Measurements from ENCODE around the gene ACCSL. TPM values are rescaled to one million over a fixed set of nuclear protein-coding genes. Genes with fewer than 3 reads are reported as not detected.

The ACCSL gene
- total and polyA plus RNA-seq, 9 donors = 0.04 TPM; not detected in 8

GRCh38 chr11:44032299-44033085, 15.3 kb upstream of the ACCSL start:
- H3K27ac ChIP-seq (ENCODE audit: low read length) = peak overlapping the region; percentile 22
- no peaks in the 10 kb centered on the region for H3K36me3 ChIP-seq (ENCODE audit: control insufficient read depth, insufficient read depth, low read length)
- H3K4me3 ChIP-seq (ENCODE audit: low read length) = no peak overlapping the region
- DNase-seq = peak; percentile 54
- 68% methylated on average over 14 of the region's 15 CpGs for WGBS (ENCODE audit: insufficient coverage)
- no peaks in the 10 kb centered on the region for H3K9me3 ChIP-seq (replicated peaks; ENCODE audit: control insufficient read depth, low read depth, low read length)
- peaks cover 49% of the 10 kb centered on the region for H3K4me1 ChIP-seq (ENCODE audit: control insufficient read depth, insufficient read depth, low read length)
- peaks cover 3% of the 10 kb centered on the region for H3K27me3 ChIP-seq (ENCODE audit: control insufficient read depth, insufficient read depth, low read length)

GRCh38 chr11:44033411-44033850, 14.3 kb upstream of the ACCSL start:
- Histone ChIP-seq H3K9me3 (replicated peaks; ENCODE audit: control insufficient read depth, low read depth, low read length) (no peaks in the 10 kb centered on the region), H3K27me3 (ENCODE audit: control insufficient read depth, insufficient read depth, low read length) (peaks cover 3% of the 10 kb centered on the region), H3K4me1 (ENCODE audit: control insufficient read depth, insufficient read depth, low read length) (peaks cover 49% of the 10 kb centered on the region), H3K36me3 (ENCODE audit: control insufficient read depth, insufficient read depth, low read length) (no peaks in the 10 kb centered on the region), H3K27ac (ENCODE audit: low read length) (peak overlapping the region; percentile 35), H3K4me3 (ENCODE audit: low read length) (no peak overlapping the region)
- DNase-seq = no peak
- 74% methylated on average over 2 of the region's 3 CpGs for WGBS (ENCODE audit: insufficient coverage)

- Histone ChIP-seq H3K9me3 (replicated peaks; ENCODE audit: control insufficient read depth, low read depth, low read length) (no peaks in the 10 kb centered on the region), H3K27me3 (ENCODE audit: control insufficient read depth, insufficient read depth, low read length) (peaks cover 3% of the 10 kb centered on the region), H3K4me1 (ENCODE audit: control insufficient read depth, insufficient read depth, low read length) (peaks cover 49% of the 10 kb centered on the region), H3K36me3 (ENCODE audit: control insufficient read depth, insufficient read depth, low read length) (no peaks in the 10 kb centered on the region), H3K27ac (ENCODE audit: low read length) (no peak overlapping the region), H3K4me3 (ENCODE audit: low read length) (no peak overlapping the region)
- no CpG with 5 or more reads among the region's 3 CpGs for WGBS (ENCODE audit: insufficient coverage)
- no peak for DNase-seq
These were observed 13.9 kb upstream of the ACCSL start for GRCh38 chr11:44033856-44034255.

DNA sequence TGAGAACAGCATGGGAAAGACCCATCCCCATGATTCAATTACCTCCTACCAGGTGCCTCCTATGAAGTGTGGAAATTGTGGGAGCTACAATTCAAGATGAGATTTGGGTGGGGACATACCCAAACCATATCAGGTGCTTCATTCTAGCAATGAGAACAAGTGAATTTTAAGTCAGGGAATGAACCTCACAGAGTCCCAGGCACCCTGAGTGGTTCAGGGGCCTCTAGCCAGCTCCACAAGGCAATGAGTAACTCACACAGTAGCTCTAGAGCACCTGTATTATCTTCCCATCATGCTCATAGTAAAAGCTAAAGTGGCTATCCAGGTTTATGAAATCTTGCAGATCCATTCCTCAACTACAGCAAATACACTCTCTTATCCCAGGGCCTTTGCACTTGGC, 13.1 kb upstream of the ACCSL start:
- H3K4me1 ChIP-seq (ENCODE audit: control insufficient read depth, insufficient read depth, low read length) = peaks cover 42% of the 10 kb centered on the region
- no peaks in the 10 kb centered on the region for H3K9me3 ChIP-seq (replicated peaks; ENCODE audit: control insufficient read depth, low read depth, low read length)
- no peaks in the 10 kb centered on the region for H3K36me3 ChIP-seq (ENCODE audit: control insufficient read depth, insufficient read depth, low read length)
- H3K4me3 ChIP-seq (ENCODE audit: low read length) = no peak overlapping the region
- H3K27ac ChIP-seq (ENCODE audit: low read length) = no peak overlapping the region
- DNase-seq = no peak
- no peaks in the 10 kb centered on the region for H3K27me3 ChIP-seq (ENCODE audit: control insufficient read depth, insufficient read depth, low read length)

GRCh38 chr11:44036811-44037657, 10.7 kb upstream of the ACCSL start:
- Histone ChIP-seq H3K4me3 (ENCODE audit: low read length) (no peak overlapping the region), H3K9me3 (replicated peaks; ENCODE audit: control insufficient read depth, low read depth, low read length) (no peaks in the 10 kb centered on the region), H3K27me3 (ENCODE audit: control insufficient read depth, insufficient read depth, low read length) (no peaks in the 10 kb centered on the region), H3K27ac (ENCODE audit: low read length) (no peak overlapping the region), H3K4me1 (ENCODE audit: control insufficient read depth, insufficient read depth, low read length) (peaks cover 23% of the 10 kb centered on the region), H3K36me3 (ENCODE audit: control insufficient read depth, insufficient read depth, low read length) (no peaks in the 10 kb centered on the region)
- 7% methylated on average over 7 of the region's 12 CpGs for WGBS (ENCODE audit: insufficient coverage)
- peak; percentile 93 for DNase-seq

GRCh38 chr11:44037658-44037998, 10.2 kb upstream of the ACCSL start:
- H3K36me3 ChIP-seq (ENCODE audit: control insufficient read depth, insufficient read depth, low read length) = no peaks in the 10 kb centered on the region
- H3K4me1 ChIP-seq (ENCODE audit: control insufficient read depth, insufficient read depth, low read length) = peaks cover 17% of the 10 kb centered on the region
- no CpG with 5 or more reads among the region's 2 CpGs for WGBS (ENCODE audit: insufficient coverage)
- H3K4me3 ChIP-seq (ENCODE audit: low read length) = no peak overlapping the region
- no peaks in the 10 kb centered on the region for H3K27me3 ChIP-seq (ENCODE audit: control insufficient read depth, insufficient read depth, low read length)
- H3K27ac ChIP-seq (ENCODE audit: low read length) = no peak overlapping the region
- no peak for DNase-seq
- no peaks in the 10 kb centered on the region for H3K9me3 ChIP-seq (replicated peaks; ENCODE audit: control insufficient read depth, low read depth, low read length)

DNA sequence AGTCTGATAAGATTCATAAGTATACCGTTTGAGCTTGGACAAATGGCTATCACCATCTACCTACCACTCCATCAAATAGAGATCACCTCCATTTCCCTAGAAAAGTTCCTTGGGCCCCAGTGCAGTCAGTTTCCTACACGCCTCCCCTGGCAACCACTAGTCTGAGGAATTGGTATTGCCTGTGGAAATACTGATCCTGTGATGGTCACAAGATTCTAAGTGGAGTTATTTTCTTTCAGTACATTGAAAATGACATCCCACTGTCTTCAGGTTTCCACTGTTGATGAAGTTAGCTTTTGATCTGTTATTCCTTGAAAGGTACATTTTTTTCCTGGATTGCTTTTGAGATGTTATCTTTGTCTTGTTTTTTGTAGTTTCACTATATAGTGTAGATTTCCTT, 4.6 kb upstream of the ACCSL start:
- Histone ChIP-seq H3K27ac (ENCODE audit: low read length) (no peak overlapping the region), H3K4me1 (ENCODE audit: control insufficient read depth, insufficient read depth, low read length) (no peaks in the 10 kb centered on the region), H3K9me3 (replicated peaks; ENCODE audit: control insufficient read depth, low read depth, low read length) (no peaks in the 10 kb centered on the region), H3K4me3 (ENCODE audit: low read length) (no peak overlapping the region), H3K36me3 (ENCODE audit: control insufficient read depth, insufficient read depth, low read length) (no peaks in the 10 kb centered on the region), H3K27me3 (ENCODE audit: control insufficient read depth, insufficient read depth, low read length) (peaks cover 7% of the 10 kb centered on the region)
- no peak for DNase-seq
- no CpG with 5 or more reads among the region's 2 CpGs for WGBS (ENCODE audit: insufficient coverage)

DNA sequence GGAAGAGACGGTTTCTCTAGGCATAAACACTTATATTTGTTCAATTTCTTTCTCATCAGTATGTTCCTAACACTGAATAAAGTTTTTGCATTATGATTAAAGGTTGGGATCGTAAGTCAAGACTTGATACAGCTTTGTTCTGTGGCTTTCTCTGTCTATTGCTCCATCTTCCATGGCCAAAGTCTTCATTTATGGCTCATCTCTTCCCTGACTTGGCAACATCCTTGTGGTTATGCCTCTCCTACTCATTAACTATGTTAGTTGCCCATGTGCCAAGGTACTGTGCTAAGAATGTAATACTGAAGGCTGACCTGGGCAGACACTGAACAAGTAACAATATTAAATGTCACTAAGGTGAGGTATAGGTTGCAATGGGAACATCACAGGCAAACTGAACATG, 1.6 kb upstream of the ACCSL start:
- Histone ChIP-seq H3K36me3 (ENCODE audit: control insufficient read depth, insufficient read depth, low read length) (no peaks in the 10 kb centered on the region), H3K27me3 (ENCODE audit: control insufficient read depth, insufficient read depth, low read length) (peaks cover 9% of the 10 kb centered on the region), H3K4me3 (ENCODE audit: low read length) (no peak overlapping the region), H3K4me1 (ENCODE audit: control insufficient read depth, insufficient read depth, low read length) (no peaks in the 10 kb centered on the region), H3K9me3 (replicated peaks; ENCODE audit: control insufficient read depth, low read depth, low read length) (no peaks in the 10 kb centered on the region), H3K27ac (ENCODE audit: low read length) (no peak overlapping the region)
- no peak for DNase-seq
- WGBS (ENCODE audit: insufficient coverage) = no CpG with 5 or more reads among the region's 2 CpGs

DNA sequence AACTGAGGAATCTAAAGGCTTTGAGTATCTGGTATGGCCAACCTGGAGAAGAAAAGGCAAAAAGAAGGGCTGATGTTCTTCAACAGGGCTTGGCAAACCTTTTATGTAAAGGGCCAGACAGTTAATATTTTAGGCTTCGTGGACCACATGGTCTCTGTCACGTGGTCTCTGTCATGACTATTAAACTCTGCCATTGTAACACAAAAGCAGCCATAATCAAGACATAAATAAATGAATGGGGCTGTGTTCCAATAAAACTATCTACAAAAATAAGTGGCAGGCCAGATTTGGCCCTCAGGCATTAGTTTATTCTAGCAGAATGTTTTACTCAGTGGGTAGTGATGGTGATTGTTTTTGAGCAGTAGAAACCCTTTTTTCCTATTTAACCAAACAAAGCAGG, 483 bp upstream of the ACCSL start:
- H3K36me3 ChIP-seq (ENCODE audit: control insufficient read depth, insufficient read depth, low read length) = no peaks in the 10 kb centered on the region
- H3K4me1 ChIP-seq (ENCODE audit: control insufficient read depth, insufficient read depth, low read length) = no peaks in the 10 kb centered on the region
- H3K27me3 ChIP-seq (ENCODE audit: control insufficient read depth, insufficient read depth, low read length) = peaks cover 9% of the 10 kb centered on the region
- no peak overlapping the region for H3K27ac ChIP-seq (ENCODE audit: low read length)
- DNase-seq = no peak
- WGBS (ENCODE audit: insufficient coverage) = no CpG with 5 or more reads among the region's 2 CpGs
- no peak overlapping the region for H3K4me3 ChIP-seq (ENCODE audit: low read length)
- no peaks in the 10 kb centered on the region for H3K9me3 ChIP-seq (replicated peaks; ENCODE audit: control insufficient read depth, low read depth, low read length)

DNA sequence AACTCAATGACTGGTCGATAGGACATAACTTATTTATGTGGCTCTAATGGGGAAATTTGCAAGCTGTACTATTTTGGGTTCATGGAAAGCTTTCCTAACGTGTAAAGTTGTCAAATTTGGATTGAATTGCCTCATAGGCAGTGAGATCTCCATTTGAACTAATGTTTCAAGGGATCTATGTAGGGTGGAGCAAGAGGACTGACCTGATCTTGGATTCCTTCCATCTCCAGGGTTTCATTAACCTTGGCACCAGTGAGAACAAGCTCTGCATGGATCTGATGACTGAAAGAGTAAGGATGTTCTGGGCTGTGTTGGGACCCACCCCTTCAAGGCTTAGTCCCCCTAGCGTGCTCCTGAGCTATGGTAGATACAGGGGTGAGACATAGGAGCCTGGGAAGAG, 2.1 kb downstream of the ACCSL start:
- Histone ChIP-seq H3K36me3 (ENCODE audit: control insufficient read depth, insufficient read depth, low read length) (no peaks in the 10 kb centered on the region), H3K27ac (ENCODE audit: low read length) (no peak overlapping the region), H3K27me3 (ENCODE audit: control insufficient read depth, insufficient read depth, low read length) (peaks cover 8% of the 10 kb centered on the region), H3K4me1 (ENCODE audit: control insufficient read depth, insufficient read depth, low read length) (no peaks in the 10 kb centered on the region), H3K9me3 (replicated peaks; ENCODE audit: control insufficient read depth, low read depth, low read length) (no peaks in the 10 kb centered on the region), H3K4me3 (ENCODE audit: low read length) (no peak overlapping the region)
- WGBS (ENCODE audit: insufficient coverage) = 40% methylated on average over 1 of the region's 3 CpGs
- DNase-seq = no peak

All from muscle of leg (tissue), 11 donors.